GM19395 (cell line): Measurements from ENCODE around the gene SRI.
"Not testable (repeated sequence)": the region's sequence is repeated elsewhere in the genome, so short reads cannot be mapped to it uniquely, and the experiment has no call there.

ENCODE experiments used
- ATAC-seq: cut with Tn5 transposase; IDR thresholded peaks from one replicate; pipeline ENCODE4 v1.9.1; 2021; ENCODE audit warnings: mild to moderate bottlenecking, moderate library complexity; ENCODE audit not compliant: unreplicated experiment

The SRI gene

GRCh38 chr7:88219781-88220747 is at the start of gene SRI:
SRI (minus strand) TSS chr7:88220038; CDS start chr7:88220026, 12 bp downstream.
- ATAC-seq: peak; percentile 61

GRCh38 chr7:88269586-88269985 is 49.7 kb upstream of the SRI start:
- ATAC-seq: no peak

DNA sequence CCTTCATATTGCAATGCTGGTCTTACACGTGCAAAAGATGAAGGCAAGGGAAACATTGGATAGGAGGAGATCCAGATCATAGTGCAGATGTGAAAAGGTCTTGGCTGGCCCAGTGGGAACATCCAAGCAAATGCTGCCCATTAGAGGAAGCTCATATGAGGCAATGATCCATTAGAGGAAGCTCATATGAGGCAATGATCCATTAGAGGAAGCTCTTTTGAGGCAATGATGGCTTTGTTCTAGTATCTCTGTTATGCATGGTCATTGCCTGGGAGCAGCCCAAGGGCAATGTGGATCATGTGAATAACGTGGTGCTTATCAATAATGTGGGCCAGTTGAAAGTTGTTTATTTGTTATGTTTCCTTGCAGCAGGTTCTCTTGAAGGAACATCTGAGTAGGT is 49.0 kb upstream of the SRI start:
- no peak for ATAC-seq

DNA sequence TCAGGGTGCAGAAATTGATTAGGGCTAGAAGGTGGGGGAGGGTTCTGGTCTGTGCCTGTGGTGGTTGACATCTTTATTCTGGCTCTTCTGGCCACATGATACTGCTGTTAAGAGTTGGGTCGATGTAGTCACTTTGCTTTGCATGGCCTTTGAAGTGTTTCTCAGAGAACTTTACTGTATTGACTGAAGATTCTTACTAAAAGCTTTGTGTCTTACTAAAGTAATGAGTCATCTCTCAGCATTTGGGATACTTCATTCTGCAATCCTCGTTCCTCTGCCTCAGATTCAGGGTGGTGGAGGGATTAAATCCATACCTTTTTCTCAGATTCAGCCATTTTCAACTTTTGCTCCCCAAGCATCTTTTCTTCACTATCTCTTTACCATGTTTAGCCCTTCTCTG is 48.2 kb upstream of the SRI start:
- no peak for ATAC-seq

- no peak for ATAC-seq
Measured at GRCh38 chr7:88267421-88267820, 47.6 kb upstream of the SRI start.

DNA sequence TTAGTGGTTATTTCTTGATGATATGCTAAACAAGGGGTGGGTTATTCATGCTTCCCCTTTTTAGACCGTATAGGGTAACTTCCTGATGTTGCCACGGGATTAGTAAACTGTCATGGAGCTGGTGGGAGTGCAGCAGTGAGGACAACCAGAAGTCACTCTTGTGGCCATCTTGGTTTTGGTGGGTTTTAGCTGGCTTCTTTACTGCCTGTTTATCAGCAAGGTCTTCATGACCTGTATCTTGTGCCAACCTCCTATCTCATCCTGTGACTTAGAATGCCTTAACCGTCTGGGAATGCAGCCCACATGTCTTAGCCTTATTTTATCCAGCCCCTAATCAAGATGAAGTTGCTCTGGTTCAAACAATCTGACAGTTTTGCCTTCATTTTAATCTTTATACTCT is 45.1 kb upstream of the SRI start:
- ATAC-seq: not testable (repeated sequence)

- no peak for ATAC-seq
Measured at GRCh38 chr7:88262562-88262961, 42.7 kb upstream of the SRI start.

DNA sequence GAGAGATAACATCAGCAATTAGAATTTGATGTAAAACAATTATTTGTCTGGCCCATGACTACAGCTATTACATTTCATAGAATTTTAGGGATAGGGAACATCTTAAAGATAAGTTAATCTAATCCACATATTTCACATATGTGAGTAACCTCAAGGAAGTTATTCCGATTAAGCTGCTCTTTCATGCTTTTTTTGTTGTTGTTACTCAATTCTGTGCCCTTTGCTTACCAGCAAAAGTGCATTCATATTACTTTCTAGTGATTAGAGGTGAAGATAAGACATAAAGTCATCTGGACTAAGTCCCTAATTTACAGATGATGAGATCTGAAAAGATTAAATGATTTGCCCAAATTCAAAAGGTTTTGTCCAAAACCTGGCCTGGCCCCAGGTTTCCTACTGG is 40.9 kb upstream of the SRI start:
- ATAC-seq: no peak

GRCh38 chr7:88259656-88260380 is 40.0 kb upstream of the SRI start:
- no peak for ATAC-seq

DNA sequence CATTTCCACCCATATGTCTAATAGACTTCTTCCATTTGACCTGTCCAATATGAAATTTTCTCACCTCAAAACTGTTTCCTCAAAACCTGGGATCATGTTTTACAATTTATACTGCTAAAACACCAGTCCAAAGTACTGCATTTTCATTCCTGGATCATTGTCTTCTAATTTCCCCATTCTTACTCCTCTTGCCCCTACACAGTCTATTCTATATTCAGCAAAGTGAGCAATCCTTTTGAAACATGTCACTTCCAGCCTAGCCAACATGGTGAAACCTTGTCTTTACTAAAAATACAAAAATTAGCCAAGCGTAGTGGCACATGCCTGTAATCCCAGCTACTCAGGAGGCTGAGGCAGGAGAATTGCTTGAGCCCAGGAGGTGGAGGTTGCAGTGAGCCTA is 38.5 kb upstream of the SRI start:
- ATAC-seq: not testable (repeated sequence)

- ATAC-seq: no peak
Measured at GRCh38 chr7:88256906-88257305, 37.1 kb upstream of the SRI start.

GRCh38 chr7:88254721-88255424 is 35.0 kb upstream of the SRI start:
- ATAC-seq: no peak

DNA sequence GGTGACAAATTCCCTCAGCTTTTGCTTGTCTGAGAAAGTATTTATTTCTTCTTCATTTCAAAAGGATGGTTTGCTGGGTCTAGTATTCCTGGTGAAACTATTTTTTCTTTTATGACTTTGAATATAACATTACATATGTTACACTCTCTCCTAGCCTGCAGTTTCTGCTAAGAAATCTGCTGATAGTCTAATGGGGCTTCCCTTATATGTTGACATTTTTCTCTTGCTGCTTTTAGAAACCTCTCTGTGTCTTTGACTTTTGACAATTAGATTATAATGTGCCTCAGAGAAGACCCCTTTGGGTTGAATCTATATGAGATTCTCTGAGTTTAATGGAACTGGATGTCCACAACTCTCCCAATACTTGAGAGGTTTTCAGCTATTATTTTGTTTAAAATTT is 33.8 kb upstream of the SRI start:
- ATAC-seq: no peak

DNA sequence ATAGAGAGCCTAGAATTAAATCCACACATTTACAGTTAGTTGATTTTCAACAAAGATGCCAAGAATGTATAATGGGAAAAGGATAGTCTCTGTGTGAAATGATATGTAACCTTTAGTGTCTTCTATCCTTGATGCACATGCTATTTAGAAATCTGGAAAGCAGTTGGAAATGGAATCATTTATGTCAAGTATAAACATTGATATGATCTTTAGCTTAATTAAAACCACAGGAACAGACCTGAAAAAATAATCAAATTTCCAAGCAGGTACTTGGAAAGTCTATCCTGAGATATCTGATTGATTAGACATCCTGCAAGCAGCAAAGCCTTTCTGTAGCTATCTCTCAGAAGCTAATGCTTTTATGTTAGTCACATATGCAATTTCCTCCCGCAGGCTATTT is 24.4 kb upstream of the SRI start:
- ATAC-seq: no peak

GRCh38 chr7:88243345-88243909 is 23.6 kb upstream of the SRI start:
- ATAC-seq: peak; percentile 73

DNA sequence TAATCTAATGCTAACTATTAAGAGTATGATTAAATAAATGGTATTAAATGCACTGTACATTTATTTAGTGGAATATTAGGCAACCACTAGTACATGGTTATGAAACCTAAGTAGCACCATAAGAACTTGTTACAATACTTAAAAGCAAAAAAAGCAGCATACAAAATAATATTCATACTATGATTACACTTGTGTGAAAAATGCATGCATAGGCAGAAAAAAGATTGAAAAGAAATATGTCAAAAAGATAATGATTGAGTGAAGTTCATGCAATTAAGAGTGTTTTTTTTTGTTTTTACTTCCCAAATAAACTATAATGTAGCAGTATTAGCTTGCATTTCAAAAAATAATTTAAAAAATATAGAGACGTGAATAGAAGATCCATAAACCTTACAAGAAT is 20.0 kb upstream of the SRI start:
- no peak for ATAC-seq

DNA sequence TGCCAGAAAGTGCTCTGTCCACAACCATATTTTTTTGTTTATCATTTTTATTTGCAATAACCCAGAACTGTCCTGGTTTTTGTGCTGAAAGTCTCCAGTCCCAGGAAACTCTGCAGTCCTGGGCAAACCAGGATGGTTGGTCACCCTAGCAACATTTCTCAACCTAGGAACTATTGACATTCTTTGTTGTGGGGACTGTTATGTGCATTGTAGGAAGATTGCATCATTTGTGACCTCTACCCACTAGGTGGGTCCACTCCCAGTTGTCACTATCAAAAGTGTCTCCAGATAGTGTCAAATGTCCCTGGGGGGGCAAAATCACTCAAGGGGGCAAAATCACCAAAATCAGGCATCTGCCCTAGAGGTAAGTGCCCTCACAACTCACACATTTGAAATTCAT is 14.0 kb upstream of the SRI start:
- no peak for ATAC-seq

DNA sequence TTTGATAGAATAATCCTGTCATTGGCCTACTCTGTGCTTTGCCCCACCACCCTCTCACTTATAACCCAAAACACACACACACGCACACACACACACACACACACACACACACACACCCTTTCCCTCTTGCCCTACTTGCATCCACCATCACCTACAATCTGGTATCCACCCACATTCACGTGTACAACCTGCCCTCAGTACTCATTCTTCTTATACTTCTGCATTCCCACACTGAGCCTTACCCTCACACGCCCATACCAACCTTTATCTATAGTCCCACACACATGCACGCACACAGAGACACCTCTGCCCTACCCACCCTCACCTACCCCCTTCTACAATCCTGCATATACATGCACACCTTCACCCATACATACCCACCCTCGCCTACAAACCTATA is 10.8 kb upstream of the SRI start:
- ATAC-seq: no peak

- ATAC-seq: no peak
Measured at GRCh38 chr7:88229302-88229995, 9.6 kb upstream of the SRI start.

GRCh38 chr7:88226886-88227516 is 7.2 kb upstream of the SRI start:
- no peak for ATAC-seq
